Neural cell (in vitro differentiated cells): ENCODE results near the gene GLMN.

Source experiments
- CTCF ChIP-seq: fragments of 450-650 bp; IDR thresholded peaks from 2 replicates; pipeline ENCODE4 v1.5.1; 2014; ENCODE audit warnings: antibody characterized with exemption, mild to moderate bottlenecking, moderate library complexity; ENCODE audit not compliant: poor library complexity, severe bottlenecking
- EP300 ChIP-seq: fragments of 450-650 bp; conservative IDR thresholded peaks from 2 replicates; pipeline ENCODE4 v1.6.1; 2014; ENCODE audit warnings: antibody characterized with exemption, mild to moderate bottlenecking, moderate library complexity; ENCODE audit not compliant: poor library complexity, severe bottlenecking
- RAD21 ChIP-seq: fragments of 450-650 bp; conservative IDR thresholded peaks from 2 replicates; pipeline ENCODE4 v1.6.1; 2014; ENCODE audit warnings: antibody characterized with exemption, mild to moderate bottlenecking, moderate library complexity
- REST ChIP-seq: IDR thresholded peaks from 2 replicates; pipeline ENCODE4 v1.6.1; 2012; ENCODE audit warnings: borderline replicate concordance
- TAF1 ChIP-seq: IDR thresholded peaks from 2 replicates; pipeline ENCODE4 v1.6.1; 2012; ENCODE audit warnings: low read depth

GRCh38 chr1:92274939-92275338 lies 23.8 kb downstream of the GLMN start:
- TF ChIP-seq CTCF (no peak), TAF1 (no peak), REST (no peak), RAD21 (no peak), EP300 (no peak)
